Thyroid gland (tissue), 4 donors: ENCODE results near the gene MYO1G. TPM values are rescaled to one million over a fixed set of nuclear protein-coding genes. Genes with fewer than 3 reads are reported as not detected.
A peak's percentile ranks its signal among the peaks of the same experiment; 100 is the strongest.

Experiments used
- DNase-seq, 2 donors: peaks; one replicate each; pipeline ENCODE4 v3.0.0-alpha.2; 2019
- H3K27ac ChIP-seq, 3 donors: fragments of 200-600 bp; sonication (generic); 1 replicate in 2 of 3; 2 replicates in 1 of 3; pipeline ENCODE4 v1.5.1; 2016 to 2019; ENCODE audit warnings: mild to moderate bottlenecking in 1 of 3, moderate library complexity in 1 of 3
- H3K27me3 ChIP-seq: fragments of 200-600 bp; sonication (generic); one replicate; pipeline ENCODE4 v1.5.1; 2019
- H3K36me3 ChIP-seq, 2 donors: fragments of 200-600 bp; sonication (generic); one replicate each; pipeline ENCODE4 v1.5.1; 2016 to 2019
- H3K4me1 ChIP-seq, 2 donors: fragments of 200-600 bp; sonication (generic); one replicate each; pipeline ENCODE4 v1.5.1; 2017 to 2019
- H3K4me3 ChIP-seq, 3 donors: fragments of 200-600 bp; sonication (generic); replicated peaks in 1 of 3; 1 replicate in 2 of 3; 2 replicates in 1 of 3; pipeline ENCODE4 v1.5.1; 2016; ENCODE audit warnings: mild to moderate bottlenecking in 1 of 3
- H3K9me3 ChIP-seq: fragments of 200-600 bp; sonication (generic); one replicate; pipeline ENCODE4 v1.5.1; 2017
- CTCF ChIP-seq, 6 experiments: fragments of 200-600 bp in 3 of 6; fragments of 450-650 bp in 3 of 6; sonication (generic) in 3 of 6; IDR thresholded peaks; one replicate each; pipeline ENCODE4 v1.5.1; 2016 to 2019; ENCODE audit warnings: antibody characterized with exemption in 6 of 6, mild to moderate bottlenecking in 2 of 6, inconsistent platforms in 1 of 6, moderate library complexity in 1 of 6
- POLR2A ChIP-seq, 2 donors: fragments of 450-650 bp; IDR thresholded peaks; one replicate each; pipeline ENCODE4 v1.6.1; 2017; ENCODE audit warnings: antibody characterized with exemption in 2 of 2, mild to moderate bottlenecking in 2 of 2, moderate library complexity in 1 of 2
- WGBS, 2 donors: methylation state at CpG; one replicate each; pipeline ENCODE4 v1.1.5; 2017; 5-methylcytosine and 5-hydroxymethylcytosine counted together
- intact Hi-C: fragments of 100-400 bp; cut with DNase I; formaldehyde crosslinking; loops from one replicate; pipeline ENCODE4 v1.15.1; 2023
- total RNA-seq, 4 donors: library from RNA; depleted of rRNA; stranded (reverse); fragments of >200 nt; gene quantifications; one replicate each; pipeline ENCODE4 v1.2.3, GENCODE V29; 2016

Gene MYO1G
- total RNA-seq, 4 donors from 2014 or later = 0.78 to 3.8 (median 2.0) TPM

DNA sequence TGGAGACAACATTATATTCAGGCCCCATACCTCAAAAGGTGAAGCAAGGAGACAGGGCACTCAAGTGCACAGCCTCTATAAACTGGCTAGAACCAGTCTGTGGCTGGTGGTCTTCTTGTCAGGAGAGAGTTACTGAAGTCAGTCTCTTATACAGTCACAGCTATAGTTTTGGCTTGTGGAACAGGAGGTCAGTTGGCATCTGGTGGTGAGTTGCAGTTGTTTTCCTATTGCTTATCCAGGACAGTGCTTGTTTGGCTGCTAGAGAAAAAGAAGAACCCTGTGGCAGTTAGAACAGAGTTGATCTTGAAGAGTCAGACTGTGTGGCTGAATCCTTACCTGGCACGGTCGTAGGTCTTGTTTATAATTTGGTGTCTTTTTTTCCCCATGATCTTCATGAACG lies 38.4 kb upstream of the MYO1G start:
- no peak overlapping the region for H3K27ac ChIP-seq
- no peaks in the 10 kb centered on the region for H3K36me3 ChIP-seq
- no peaks in the 10 kb centered on the region for H3K27me3 ChIP-seq
- no peak for DNase-seq
- intact Hi-C loops = no loop called here
- TF ChIP-seq CTCF (IDR thresholded peaks at IDR 0.05) (no peak), POLR2A (IDR thresholded peaks at IDR 0.05) (no peak)
- H3K4me3 ChIP-seq = no peak overlapping the region
- no peaks in the 10 kb centered on the region for H3K4me1 ChIP-seq
- 64 to 82% methylated on average over 3 of the region's 3 CpGs for WGBS, 2 donors
- H3K9me3 ChIP-seq = no peaks in the 10 kb centered on the region

- H3K36me3 ChIP-seq = no peaks in the 10 kb centered on the region
- 60 to 64% methylated on average over 1 of the region's 1 CpG for WGBS, 2 donors
- H3K4me1 ChIP-seq = no peaks in the 10 kb centered on the region
- no peak for TF ChIP-seq CTCF (IDR thresholded peaks at IDR 0.05)
- no peak overlapping the region for H3K4me3 ChIP-seq
- no peak for DNase-seq
- no peaks in the 10 kb centered on the region for H3K9me3 ChIP-seq
- intact Hi-C loops = no loop called here
- no peaks in the 10 kb centered on the region for H3K27me3 ChIP-seq
- no peak overlapping the region for H3K27ac ChIP-seq
Measured at GRCh38 chr7:45015313-45015712, 36.5 kb upstream of the MYO1G start.

DNA sequence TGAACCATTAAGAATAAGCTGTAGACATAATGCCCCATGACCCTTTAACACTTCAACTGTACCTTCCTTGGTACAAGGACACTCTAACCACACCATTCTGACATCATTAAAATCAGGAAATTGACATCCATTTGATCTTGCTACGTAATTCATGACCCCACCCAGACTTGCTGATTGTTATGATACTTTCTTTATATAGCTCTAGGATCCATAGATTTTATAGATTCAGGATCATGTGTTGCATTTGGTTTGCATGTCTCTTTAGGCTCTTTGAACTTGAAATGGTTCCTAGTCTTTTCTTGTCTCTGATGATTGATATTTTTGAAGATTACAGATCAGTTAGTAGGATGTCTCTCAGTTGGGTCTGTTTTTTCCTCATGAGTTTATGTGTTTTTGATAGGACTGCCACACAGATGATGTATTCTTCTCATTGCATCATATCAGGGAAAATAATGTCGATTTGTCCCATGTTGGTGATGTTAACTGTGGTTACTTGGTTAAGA lies 34.7 kb upstream of the MYO1G start:
- 86 to 91% methylated on average over 2 of the region's 2 CpGs for WGBS, 2 donors
- intact Hi-C loops = no loop called here
- Histone ChIP-seq H3K4me1 (no peaks in the 10 kb centered on the region), H3K36me3 (no peaks in the 10 kb centered on the region), H3K27ac (no peak overlapping the region), H3K4me3 (no peak overlapping the region), H3K9me3 (no peaks in the 10 kb centered on the region), H3K27me3 (no peaks in the 10 kb centered on the region)
- TF ChIP-seq POLR2A (IDR thresholded peaks at IDR 0.05) (no peak), CTCF (IDR thresholded peaks at IDR 0.05) (no peak)
- no peak for DNase-seq

DNA sequence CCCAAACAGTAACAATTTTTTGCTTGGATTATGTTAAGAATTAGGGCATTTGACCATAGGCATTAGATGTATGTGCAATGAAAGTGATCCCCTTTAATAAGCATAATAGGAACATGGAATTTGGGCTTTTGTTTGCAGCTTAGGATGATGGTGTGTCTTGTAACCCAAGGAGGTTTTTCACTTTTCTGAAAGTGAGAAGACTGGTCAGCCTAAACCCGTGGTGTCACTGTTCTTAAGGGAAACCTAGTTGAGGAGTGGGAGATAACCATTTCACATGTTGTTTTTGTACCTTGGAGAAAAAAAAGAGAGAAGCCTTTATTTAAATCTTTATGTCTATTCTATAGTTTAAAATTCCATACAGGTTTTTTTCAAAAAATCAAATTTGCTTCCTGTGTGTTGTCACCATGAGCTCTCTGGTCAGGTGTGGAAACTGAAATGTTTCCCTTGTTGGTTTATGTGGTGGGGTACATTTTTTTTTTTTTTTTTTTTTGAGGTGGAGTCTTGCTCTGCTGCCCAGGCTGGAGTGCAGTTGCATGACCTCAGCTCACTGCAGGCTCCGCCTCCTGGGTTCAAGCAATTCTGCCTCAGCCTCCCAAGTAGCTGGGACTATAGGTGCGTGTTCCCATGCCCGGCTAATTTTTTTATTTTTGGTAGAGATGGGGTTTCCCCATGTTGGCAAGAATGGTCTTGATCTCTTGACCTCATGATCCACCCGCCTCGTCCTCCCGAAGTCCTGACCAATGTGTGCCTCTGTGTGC lies 28.9 kb upstream of the MYO1G start:
- Histone ChIP-seq H3K9me3 (no peaks in the 10 kb centered on the region), H3K36me3 (no peaks in the 10 kb centered on the region), H3K4me1 (no peaks in the 10 kb centered on the region), H3K27me3 (no peaks in the 10 kb centered on the region), H3K4me3 (no peak overlapping the region), H3K27ac (no peak overlapping the region)
- 95 to 99% methylated on average over 7 of the region's 7 CpGs for WGBS, 2 donors
- intact Hi-C loops = no loop called here
- no peak for TF ChIP-seq POLR2A (IDR thresholded peaks at IDR 0.05)
- no peak for TF ChIP-seq CTCF (IDR thresholded peaks at IDR 0.05)
- no peak for DNase-seq

DNA sequence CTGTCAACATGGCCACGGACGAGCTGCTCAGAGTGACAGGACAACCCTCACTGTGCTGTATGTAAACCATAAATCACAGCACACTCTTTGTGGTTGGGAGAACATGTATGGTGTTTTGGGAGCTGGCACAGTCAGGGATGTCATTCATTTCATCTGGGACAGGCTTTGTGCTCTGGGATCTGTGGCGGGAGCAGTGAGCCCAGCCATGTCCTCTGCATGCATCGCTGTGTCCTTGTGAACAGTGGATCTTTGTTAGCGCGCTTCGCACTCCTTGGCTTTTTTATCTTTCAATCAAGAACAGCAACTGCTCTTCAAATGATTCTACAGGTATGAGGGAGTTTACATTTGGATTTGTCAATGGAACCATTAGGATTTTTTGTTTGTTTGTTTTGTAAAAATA lies 28.3 kb upstream of the MYO1G start:
- no peaks in the 10 kb centered on the region for H3K27me3 ChIP-seq
- no peaks in the 10 kb centered on the region for H3K36me3 ChIP-seq
- no peak overlapping the region for H3K4me3 ChIP-seq
- H3K4me1 ChIP-seq = no peaks in the 10 kb centered on the region
- WGBS, 2 donors = 79 to 96% methylated on average over 5 to 7 of the region's 7 CpGs
- DNase-seq = peak in 1 of 2 donors; percentile 10
- no peak overlapping the region for H3K27ac ChIP-seq
- intact Hi-C loops = no loop called here
- TF ChIP-seq POLR2A (IDR thresholded peaks at IDR 0.05) = no peak
- H3K9me3 ChIP-seq = no peaks in the 10 kb centered on the region
